Measurements from ENCODE around the gene GRIK1.

Gene GRIK1

GRCh38 chr21:29771491-29772066, 168.2 kb downstream of the GRIK1 start:
- DNase-seq: no peak

- DNase-seq: no peak
These were observed 176.1 kb downstream of the GRIK1 start for GRCh38 chr21:29763674-29764073.

GRCh38 chr21:29762570-29763082, 177.2 kb downstream of the GRIK1 start:
- DNase-seq: no peak

- no peak for DNase-seq
These were observed 186.6 kb downstream of the GRIK1 start for GRCh38 chr21:29753216-29753615.

GRCh38 chr21:29751473-29752185, 188.2 kb downstream of the GRIK1 start:
- DNase-seq: no peak

GRCh38 chr21:29749957-29750356, 189.8 kb downstream of the GRIK1 start:
- DNase-seq: no peak

GRCh38 chr21:29749223-29749622, 190.6 kb downstream of the GRIK1 start:
- no peak for DNase-seq

- no peak for DNase-seq
These were observed 191.2 kb downstream of the GRIK1 start for GRCh38 chr21:29748391-29749167.

DNA sequence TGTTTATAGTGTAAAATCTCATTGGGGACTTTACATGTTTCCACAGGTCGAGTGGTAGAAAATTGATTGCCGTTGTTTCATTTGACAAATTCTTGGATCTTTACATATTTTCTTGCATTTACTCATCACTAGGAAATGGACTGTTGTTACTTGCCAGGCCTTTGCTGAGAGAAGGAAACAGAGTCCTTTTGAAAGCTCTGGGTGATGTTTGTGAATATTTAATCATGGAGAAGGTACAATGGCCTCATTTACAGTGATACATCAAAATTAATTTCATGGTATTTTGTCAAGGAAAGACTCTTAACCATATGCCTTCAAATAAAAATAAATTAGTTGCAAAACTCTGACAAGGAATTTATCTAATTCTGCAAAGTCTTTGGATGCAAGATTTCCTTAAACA, 198.0 kb downstream of the GRIK1 start:
- no peak for DNase-seq

GRCh38 chr21:29739176-29739575, 200.6 kb downstream of the GRIK1 start:
- no peak for DNase-seq

DNA sequence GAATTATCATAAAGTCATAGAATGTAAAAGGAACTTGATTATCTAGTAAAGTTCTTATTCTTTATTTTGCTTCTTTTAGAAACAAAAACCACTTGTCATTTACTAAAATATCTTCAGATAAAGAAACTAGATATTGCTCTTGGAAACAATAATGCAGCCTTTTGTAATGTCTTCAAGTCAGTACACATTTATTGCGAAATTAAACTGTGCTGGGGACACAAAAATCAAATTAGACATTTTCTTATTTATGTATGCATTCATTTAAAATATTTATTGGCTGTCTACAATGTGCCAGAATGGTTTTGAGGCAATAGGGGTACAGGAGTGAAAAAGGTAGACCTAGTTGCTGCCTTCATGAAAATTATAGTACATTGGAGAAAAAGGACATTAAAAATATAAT, 201.1 kb downstream of the GRIK1 start:
- DNase-seq: no peak

DNA sequence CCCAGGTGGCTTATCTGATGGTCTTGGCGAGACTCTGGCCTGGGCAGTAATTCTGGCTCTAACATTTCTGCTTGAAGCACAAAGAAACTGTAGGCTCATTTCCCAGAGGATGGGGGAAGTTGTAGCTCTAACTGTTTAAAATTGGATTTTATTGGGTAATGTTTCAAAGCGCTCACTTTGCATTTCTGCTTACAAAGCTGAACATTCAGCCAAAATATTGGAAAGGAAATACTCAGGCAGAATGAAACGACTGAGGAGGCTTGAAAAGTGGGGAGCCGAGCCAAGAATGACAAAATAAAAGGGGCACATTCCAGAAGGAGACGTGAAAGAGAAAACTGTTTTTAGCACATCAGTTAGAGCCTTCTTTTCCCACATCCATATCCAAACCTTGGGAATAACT, 202.6 kb downstream of the GRIK1 start:
- DNase-seq: no peak

- DNase-seq: no peak
These were observed 209.5 kb downstream of the GRIK1 start for GRCh38 chr21:29730281-29730680.

DNA sequence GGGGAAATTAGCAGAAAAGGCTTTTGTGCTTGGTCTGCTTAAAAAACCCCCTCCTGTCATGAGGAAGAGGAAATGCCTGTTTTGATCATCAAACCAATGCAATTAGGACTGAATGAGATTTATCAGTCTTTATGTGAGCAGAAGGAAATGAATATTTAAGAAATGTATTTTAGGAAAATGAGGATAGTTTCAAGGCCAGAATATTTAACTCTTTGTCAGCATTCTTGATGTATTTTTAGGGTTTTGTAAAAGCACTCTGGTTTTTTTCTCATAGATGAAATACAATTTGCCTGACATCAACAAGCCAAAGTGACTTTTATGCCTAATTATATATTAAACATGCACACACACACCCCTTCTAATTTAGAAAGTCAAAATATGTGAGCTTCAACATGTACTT, 213.8 kb downstream of the GRIK1 start:
- DNase-seq: no peak

GRCh38 chr21:29725025-29725736, 214.6 kb downstream of the GRIK1 start:
- DNase-seq: no peak

DNA sequence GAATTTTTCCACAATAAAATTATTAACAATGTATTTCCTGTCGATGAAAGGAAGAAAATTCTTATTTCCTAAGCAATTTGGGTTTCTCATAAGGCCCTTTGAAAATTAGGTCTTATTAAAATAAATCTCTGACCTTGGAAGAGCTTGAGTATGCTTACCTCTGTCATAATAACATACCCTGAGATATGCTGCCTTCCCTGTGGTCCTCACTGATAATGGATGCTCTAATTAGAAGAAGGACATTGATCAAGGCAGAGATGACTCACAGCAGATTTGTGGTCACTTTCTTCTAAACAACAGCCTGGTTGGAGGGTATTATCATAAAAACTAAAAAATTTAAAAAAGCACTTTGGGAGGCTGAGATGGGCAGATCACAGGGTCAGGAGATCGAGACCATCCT, 217.8 kb downstream of the GRIK1 start:
- no peak for DNase-seq

DNA sequence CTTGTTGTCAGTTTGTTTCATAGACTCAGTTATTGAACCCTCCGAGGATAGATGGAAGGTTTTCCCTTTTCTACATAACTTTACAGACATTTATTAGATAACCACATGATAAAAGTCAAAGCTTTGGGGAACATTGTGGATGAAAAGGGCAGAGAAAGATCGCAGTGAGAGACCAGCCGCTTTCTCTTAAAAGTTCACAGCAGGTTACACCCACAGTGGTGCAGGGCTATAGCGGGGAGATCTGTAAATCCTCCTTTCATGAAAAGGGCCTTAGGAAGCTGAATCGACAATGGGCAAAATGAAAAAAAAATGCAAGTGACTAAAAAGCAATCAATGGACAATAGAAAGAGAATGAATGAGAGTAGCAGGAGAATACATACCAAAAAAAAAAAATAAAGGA, 218.6 kb downstream of the GRIK1 start:
- no peak for DNase-seq

GRCh38 chr21:29719521-29719920, 220.3 kb downstream of the GRIK1 start:
- DNase-seq: no peak

GRCh38 chr21:29718081-29718815, 221.5 kb downstream of the GRIK1 start:
- DNase-seq: no peak

- no peak for DNase-seq
These were observed 222.1 kb downstream of the GRIK1 start for GRCh38 chr21:29717659-29718058.

GRCh38 chr21:29716753-29717152, 223.0 kb downstream of the GRIK1 start:
- no peak for DNase-seq

- no peak for DNase-seq
These were observed 224.7 kb downstream of the GRIK1 start for GRCh38 chr21:29715089-29715488.

- no peak for DNase-seq
These were observed 227.0 kb downstream of the GRIK1 start for GRCh38 chr21:29712818-29713217.

Data from activated T-cell treated with anti-CD3 and anti-CD28 coated beads, Interleukin-2, amount 50 U/mL, for 1 hour (primary cell).